Testis (tissue), 2 donors: ENCODE measurements around the gene FNDC5.

ENCODE experiments used
- CTCF ChIP-seq, 3 experiments: fragments of 450-650 bp in 2 of 3; fragments of 200-600 bp in 1 of 3; sonication (generic) in 1 of 3; IDR thresholded peaks; one replicate each; pipeline ENCODE4 v1.5.1; 2016 to 2019; ENCODE audit warnings: antibody characterized with exemption in 3 of 3, mild to moderate bottlenecking in 2 of 3, moderate library complexity in 1 of 3
- POLR2A ChIP-seq: fragments of 450-650 bp; IDR thresholded peaks from one replicate; pipeline ENCODE4 v1.6.1; 2017; ENCODE audit warnings: antibody characterized with exemption, mild to moderate bottlenecking, moderate library complexity

DNA sequence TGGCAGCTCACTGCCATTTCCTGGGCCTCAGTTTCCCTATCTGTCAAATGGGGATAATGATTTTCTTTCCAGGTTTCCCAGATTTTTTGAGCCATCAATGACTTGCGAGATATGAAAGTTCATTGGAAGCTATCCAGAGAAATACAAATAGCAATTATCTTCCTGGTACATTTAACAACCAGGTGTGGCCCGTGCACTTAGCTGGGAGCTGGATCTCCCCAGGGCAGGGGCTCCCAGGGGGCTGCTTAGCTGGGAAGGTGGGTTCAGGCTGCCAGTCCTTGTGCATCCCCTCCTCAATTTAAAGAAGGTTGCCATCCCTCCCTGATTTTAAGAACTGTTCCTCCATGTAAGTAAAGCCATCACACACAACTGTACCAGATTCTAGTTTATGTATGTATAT, 34.1 kb upstream of the FNDC5 start:
- TF ChIP-seq CTCF (IDR thresholded peaks at IDR 0.05) (no peak), POLR2A (no peak)
